Glutamatergic neuron (in vitro differentiated cells): ENCODE measurements around the gene ATRNL1. TPM values are rescaled to one million over a fixed set of nuclear protein-coding genes. Genes with fewer than 3 reads are reported as not detected.

Experiments
- DNase-seq: peaks from one replicate; pipeline ENCODE4 v3.0.0; 2022
- H3K27ac Mint-ChIP-seq: one replicate; pipeline ENCODE4 v1.8.0; 2020; ENCODE audit warnings: mild to moderate bottlenecking, mixed read lengths, inconsistent platforms; ENCODE audit not compliant: unreplicated experiment
- H3K27me3 Mint-ChIP-seq: one replicate; pipeline ENCODE4 v1.8.0; 2020; ENCODE audit warnings: mild to moderate bottlenecking, moderate library complexity, mixed read lengths, inconsistent platforms; ENCODE audit not compliant: unreplicated experiment
- H3K36me3 Mint-ChIP-seq: one replicate; pipeline ENCODE4 v1.8.0; 2020; ENCODE audit warnings: mild to moderate bottlenecking, mixed read lengths, inconsistent platforms; ENCODE audit not compliant: unreplicated experiment
- H3K4me1 Mint-ChIP-seq: one replicate; pipeline ENCODE4 v1.8.0; 2020; ENCODE audit warnings: mild to moderate bottlenecking, low read depth, mixed read lengths, inconsistent platforms; ENCODE audit not compliant: unreplicated experiment
- H3K4me3 Mint-ChIP-seq: one replicate; pipeline ENCODE4 v1.8.0; 2020; ENCODE audit warnings: mild to moderate bottlenecking, mixed read lengths, inconsistent platforms; ENCODE audit not compliant: unreplicated experiment
- H3K9me3 Mint-ChIP-seq: one replicate; pipeline ENCODE4 v1.8.0; 2020; ENCODE audit warnings: mild to moderate bottlenecking, moderate library complexity, mixed read lengths, inconsistent platforms; ENCODE audit not compliant: unreplicated experiment
- CTCF ChIP-seq: fragments of 200-600 bp; sonication (generic); IDR thresholded peaks from one replicate; pipeline ENCODE4 v1.5.0; 2021; ENCODE audit not compliant: partially characterized antibody, unreplicated experiment
- total RNA-seq: library from RNA; stranded (reverse); fragmentation: NEBNext Ultra II Directional; extraction: Animal tissue kit (Norgen Biotek cat#: 25700); gene quantifications from one replicate; pipeline ENCODE4 v1.2.1, GENCODE V29; 2021; ENCODE audit not compliant: unreplicated experiment

Gene ATRNL1
- total RNA-seq, 1 donor from 2014 or later, result 35.9 TPM

- no peak for TF ChIP-seq CTCF
- no peak for DNase-seq
- H3K4me3 Mint-ChIP-seq, result no peak overlapping the region
- peaks cover 6% of the 10 kb centered on the region for H3K9me3 Mint-ChIP-seq
- H3K36me3 Mint-ChIP-seq, result peaks cover 14% of the 10 kb centered on the region
- peaks cover 2% of the 10 kb centered on the region for H3K27me3 Mint-ChIP-seq
- H3K4me1 Mint-ChIP-seq, result peaks cover 7% of the 10 kb centered on the region
- no peak overlapping the region for H3K27ac Mint-ChIP-seq
Observed at GRCh38 chr10:115971921-115972320, 878.8 kb downstream of the ATRNL1 start.

GRCh38 chr10:115972426-115972825 is 879.3 kb downstream of the ATRNL1 start:
- Mint-ChIP-seq H3K27me3 (peaks cover 2% of the 10 kb centered on the region), H3K27ac (no peak overlapping the region), H3K4me3 (no peak overlapping the region), H3K9me3 (peaks cover 6% of the 10 kb centered on the region), H3K4me1 (peaks cover 12% of the 10 kb centered on the region), H3K36me3 (peaks cover 14% of the 10 kb centered on the region)
- no peak for TF ChIP-seq CTCF
- no peak for DNase-seq

GRCh38 chr10:115974351-115974750 is 881.2 kb downstream of the ATRNL1 start:
- peaks cover 2% of the 10 kb centered on the region for H3K27me3 Mint-ChIP-seq
- no peak for DNase-seq
- H3K4me3 Mint-ChIP-seq, result no peak overlapping the region
- peaks cover 6% of the 10 kb centered on the region for H3K9me3 Mint-ChIP-seq
- peaks cover 14% of the 10 kb centered on the region for H3K36me3 Mint-ChIP-seq
- no peak for TF ChIP-seq CTCF
- peaks cover 12% of the 10 kb centered on the region for H3K4me1 Mint-ChIP-seq
- H3K27ac Mint-ChIP-seq, result no peak overlapping the region

GRCh38 chr10:115974816-115975430 is 881.8 kb downstream of the ATRNL1 start:
- Mint-ChIP-seq H3K36me3 (peaks cover 14% of the 10 kb centered on the region), H3K4me3 (no peak overlapping the region), H3K9me3 (peaks cover 6% of the 10 kb centered on the region), H3K27ac (no peak overlapping the region), H3K27me3 (no peaks in the 10 kb centered on the region), H3K4me1 (peaks cover 12% of the 10 kb centered on the region)
- no peak for TF ChIP-seq CTCF
- no peak for DNase-seq

GRCh38 chr10:115975506-115975905 is 882.3 kb downstream of the ATRNL1 start:
- no peak for DNase-seq
- H3K27ac Mint-ChIP-seq, result no peak overlapping the region
- TF ChIP-seq CTCF, result no peak

More at GRCh38 chr10:115975506-115975905, 882.3 kb downstream of the ATRNL1 start:
- Mint-ChIP-seq H3K4me1 (peaks cover 12% of the 10 kb centered on the region), H3K4me3 (no peak overlapping the region), H3K9me3 (peaks cover 6% of the 10 kb centered on the region), H3K27me3 (no peaks in the 10 kb centered on the region), H3K36me3 (peaks cover 14% of the 10 kb centered on the region)
